Memory B cell (primary cell): ENCODE data around the gene INTS1.
A peak's percentile ranks its signal among the peaks of the same experiment; 100 is the strongest.
"Not testable (repeated sequence)": the region's sequence is repeated elsewhere in the genome, so short reads cannot be mapped to it uniquely, and the experiment has no call there.

Experiments
- ATAC-seq: fragments of 150-1000 bp; cut with Tn5 transposase; 2 replicates; pipeline ENCODE4 v1.10.0; 2021; ENCODE audit warnings: low read depth, mild to moderate bottlenecking, moderate library complexity
- DNase-seq, 2 donors: peaks; one replicate each; pipeline ENCODE4 v3.0.0; 2022; ENCODE audit warnings: low spot score in 2 of 2
- H3K27ac Mint-ChIP-seq: one replicate; pipeline ENCODE4 v1.8.0; 2022; ENCODE audit warnings: mild to moderate bottlenecking, moderate library complexity, mixed read lengths
- H3K27me3 Mint-ChIP-seq: one replicate; pipeline ENCODE4 v1.8.0; 2022; ENCODE audit warnings: mixed read lengths
- H3K36me3 Mint-ChIP-seq: one replicate; pipeline ENCODE4 v1.8.0; 2022; ENCODE audit warnings: mild to moderate bottlenecking, mixed read lengths
- H3K4me1 Mint-ChIP-seq: one replicate; pipeline ENCODE4 v1.8.0; 2022; ENCODE audit warnings: mixed read lengths
- H3K4me3 Mint-ChIP-seq: one replicate; pipeline ENCODE4 v1.8.0; 2022; ENCODE audit warnings: mild to moderate bottlenecking, moderate library complexity, mixed read lengths
- H3K9me3 Mint-ChIP-seq: one replicate; pipeline ENCODE4 v1.8.0; 2022; ENCODE audit warnings: mixed read lengths

Gene INTS1

DNA sequence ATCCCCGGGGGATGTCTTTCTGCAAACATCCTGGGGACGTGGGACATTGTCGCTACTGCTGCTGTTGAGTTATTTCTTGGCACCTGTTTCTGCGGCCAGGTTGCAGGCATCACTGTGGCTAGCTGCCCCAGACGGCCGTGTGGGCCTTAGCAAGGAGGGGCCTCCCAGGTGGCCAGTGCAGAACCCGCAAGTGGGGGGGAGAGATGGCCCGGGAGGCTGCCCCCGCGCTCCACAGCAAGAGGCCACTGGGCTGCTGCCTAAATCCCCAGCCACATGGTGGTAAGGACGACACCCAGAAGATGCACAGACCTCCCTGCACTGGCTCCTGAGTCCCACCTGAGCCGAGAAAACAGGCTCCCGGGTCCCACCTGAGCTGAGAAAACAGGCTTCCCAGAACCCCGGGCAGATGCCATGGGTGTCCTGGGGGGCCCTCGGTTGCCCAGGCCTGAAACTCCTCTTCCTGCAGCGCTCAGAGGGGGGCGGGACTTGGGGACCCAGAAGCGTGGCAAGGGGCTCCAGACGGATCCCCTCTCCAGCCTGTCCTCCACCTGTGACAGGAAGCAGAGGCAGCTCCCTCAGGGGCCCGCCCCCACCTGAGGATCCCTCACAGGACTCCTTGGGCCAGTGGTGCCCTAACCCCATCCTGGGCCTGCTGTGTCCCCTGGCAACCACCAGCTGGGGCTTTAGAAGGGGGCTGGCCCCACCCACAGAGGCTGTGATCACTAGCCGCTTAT is 25.4 kb upstream of the INTS1 start:
- peaks cover 20% of the 10 kb centered on the region for H3K4me1 Mint-ChIP-seq
- H3K36me3 Mint-ChIP-seq, result peaks cover 1% of the 10 kb centered on the region
- no peak overlapping the region for H3K27ac Mint-ChIP-seq
- H3K9me3 Mint-ChIP-seq, result no peaks in the 10 kb centered on the region
- H3K4me3 Mint-ChIP-seq, result peak overlapping the region; percentile 70
- peaks cover 9% of the 10 kb centered on the region for H3K27me3 Mint-ChIP-seq
- ATAC-seq, result no peak
- no peak for DNase-seq

- Mint-ChIP-seq H3K27ac (no peak overlapping the region), H3K27me3 (peaks cover 10% of the 10 kb centered on the region), H3K9me3 (no peaks in the 10 kb centered on the region), H3K4me1 (peaks cover 3% of the 10 kb centered on the region), H3K4me3 (no peak overlapping the region), H3K36me3 (no peaks in the 10 kb centered on the region)
- ATAC-seq, result no peak
- no peak for DNase-seq
These were observed 22.1 kb upstream of the INTS1 start for GRCh38 chr7:1526271-1526754.

GRCh38 chr7:1525409-1525808 is 21.2 kb upstream of the INTS1 start:
- Mint-ChIP-seq H3K27me3 (peaks cover 10% of the 10 kb centered on the region), H3K27ac (no peak overlapping the region), H3K9me3 (no peaks in the 10 kb centered on the region), H3K4me1 (peaks cover 3% of the 10 kb centered on the region), H3K4me3 (no peak overlapping the region), H3K36me3 (no peaks in the 10 kb centered on the region)
- no peak for ATAC-seq
- no peak for DNase-seq

DNA sequence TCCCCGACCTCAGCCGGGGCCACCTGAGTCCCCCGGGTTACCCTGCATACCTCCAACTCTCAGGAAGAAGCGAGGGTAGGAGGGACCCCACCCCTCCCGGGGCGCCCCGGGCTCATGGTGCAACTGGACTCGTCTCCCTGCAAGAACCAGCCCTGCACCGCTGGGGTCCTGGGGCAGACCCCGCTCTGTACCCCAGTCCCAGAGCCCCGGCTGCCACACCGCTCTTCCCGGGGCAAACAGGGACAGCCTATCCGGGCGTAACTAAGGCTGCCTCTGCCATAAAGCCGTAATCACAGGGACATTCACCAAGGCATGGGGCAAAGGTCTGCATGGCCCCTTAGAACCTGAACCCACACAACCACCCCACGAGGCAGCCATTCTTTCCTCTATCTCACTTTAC is 19.7 kb upstream of the INTS1 start:
- DNase-seq (no peak), ATAC-seq (no peak)
- Mint-ChIP-seq H3K4me3 (no peak overlapping the region), H3K27me3 (peaks cover 10% of the 10 kb centered on the region), H3K36me3 (peaks cover 6% of the 10 kb centered on the region), H3K27ac (no peak overlapping the region), H3K9me3 (peaks cover 4% of the 10 kb centered on the region), H3K4me1 (peaks cover 3% of the 10 kb centered on the region)

- H3K4me1 Mint-ChIP-seq, result peaks cover 3% of the 10 kb centered on the region
- peaks cover 10% of the 10 kb centered on the region for H3K27me3 Mint-ChIP-seq
- peaks cover 4% of the 10 kb centered on the region for H3K9me3 Mint-ChIP-seq
- peaks cover 6% of the 10 kb centered on the region for H3K36me3 Mint-ChIP-seq
- no peak overlapping the region for H3K27ac Mint-ChIP-seq
- ATAC-seq (no peak), DNase-seq (no peak)
- H3K4me3 Mint-ChIP-seq, result no peak overlapping the region
These were observed 19.0 kb upstream of the INTS1 start for GRCh38 chr7:1523208-1523607.

GRCh38 chr7:1521456-1521855 is 17.3 kb upstream of the INTS1 start:
- peaks cover 7% of the 10 kb centered on the region for H3K27me3 Mint-ChIP-seq
- DNase-seq (no peak), ATAC-seq (peak; percentile 78)
- no peak overlapping the region for H3K27ac Mint-ChIP-seq
- H3K9me3 Mint-ChIP-seq, result peaks cover 4% of the 10 kb centered on the region
- no peak overlapping the region for H3K4me3 Mint-ChIP-seq
- peaks cover 6% of the 10 kb centered on the region for H3K36me3 Mint-ChIP-seq
- H3K4me1 Mint-ChIP-seq, result peaks cover 3% of the 10 kb centered on the region

- DNase-seq (no peak), ATAC-seq (no peak)
- H3K4me3 Mint-ChIP-seq, result no peak overlapping the region
- H3K4me1 Mint-ChIP-seq, result peaks cover 3% of the 10 kb centered on the region
- H3K27me3 Mint-ChIP-seq, result peaks cover 5% of the 10 kb centered on the region
- H3K27ac Mint-ChIP-seq, result no peak overlapping the region
- peaks cover 6% of the 10 kb centered on the region for H3K36me3 Mint-ChIP-seq
- H3K9me3 Mint-ChIP-seq, result peaks cover 4% of the 10 kb centered on the region
These were observed 16.5 kb upstream of the INTS1 start for GRCh38 chr7:1520539-1521234.

GRCh38 chr7:1519322-1519922 is 15.2 kb upstream of the INTS1 start:
- H3K4me3 Mint-ChIP-seq, H3K4me1 Mint-ChIP-seq, H3K27me3 Mint-ChIP-seq, H3K9me3 Mint-ChIP-seq, H3K27ac Mint-ChIP-seq, ATAC-seq, DNase-seq, H3K36me3 Mint-ChIP-seq: not testable (repeated sequence)

GRCh38 chr7:1516586-1517251 is 12.5 kb upstream of the INTS1 start:
- peaks cover 7% of the 10 kb centered on the region for H3K4me1 Mint-ChIP-seq
- no peak overlapping the region for H3K4me3 Mint-ChIP-seq
- ATAC-seq (no peak), DNase-seq (no peak)
- H3K36me3 Mint-ChIP-seq, result peaks cover 6% of the 10 kb centered on the region
- no peak overlapping the region for H3K27ac Mint-ChIP-seq
- H3K9me3 Mint-ChIP-seq, result peaks cover 4% of the 10 kb centered on the region
- peaks cover under 1% of the 10 kb centered on the region for H3K27me3 Mint-ChIP-seq

DNA sequence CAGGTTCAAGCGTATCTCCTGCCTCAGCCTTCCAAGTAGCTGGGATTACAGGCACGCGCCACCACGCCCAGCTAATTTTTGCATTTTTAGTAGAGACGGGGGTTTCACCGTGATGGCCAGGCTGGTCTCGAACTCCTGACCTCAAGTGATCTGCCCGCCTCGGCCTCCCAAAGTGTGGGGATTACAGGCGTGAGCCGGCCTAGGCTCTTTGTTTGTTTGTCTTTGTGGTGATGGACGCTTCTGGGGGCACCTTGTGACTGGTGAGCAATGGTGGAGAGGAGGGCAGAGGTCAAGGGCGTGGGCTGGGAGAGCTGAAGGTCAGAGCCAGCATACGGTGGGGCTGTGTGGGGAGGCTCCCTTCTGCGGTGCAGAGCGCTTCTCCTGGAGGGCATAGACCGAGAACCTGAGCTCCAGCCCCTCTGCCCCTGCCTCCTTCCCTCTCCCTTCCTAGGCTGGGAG is 11.3 kb upstream of the INTS1 start:
- Mint-ChIP-seq H3K4me3 (peak overlapping the region; percentile 28), H3K4me1 (peaks cover 13% of the 10 kb centered on the region)
- ATAC-seq, H3K27me3 Mint-ChIP-seq, H3K27ac Mint-ChIP-seq, DNase-seq, H3K36me3 Mint-ChIP-seq, H3K9me3 Mint-ChIP-seq: not testable (repeated sequence)

DNA sequence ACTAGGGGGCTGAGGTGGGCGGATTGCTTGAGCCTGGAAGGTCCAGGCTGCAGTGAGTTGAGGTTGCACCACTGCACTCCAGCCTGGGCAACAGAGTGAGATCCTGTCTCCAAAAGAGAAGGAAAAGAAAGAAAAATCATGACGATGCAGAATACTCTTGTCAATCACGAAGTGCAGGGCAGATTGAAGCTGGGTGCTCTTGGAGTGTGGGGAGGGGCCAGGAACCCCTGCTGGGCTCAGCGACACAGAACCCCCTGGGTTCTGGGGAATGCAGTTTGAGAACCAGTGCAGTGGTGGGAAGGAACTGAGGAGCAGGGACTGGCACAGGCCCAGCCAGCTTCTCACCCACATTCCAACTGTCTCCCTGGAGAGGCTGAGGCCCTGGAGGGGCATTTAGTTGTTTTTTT is 10.8 kb upstream of the INTS1 start:
- no peaks in the 10 kb centered on the region for H3K27me3 Mint-ChIP-seq
- no peak for DNase-seq
- H3K27ac Mint-ChIP-seq, result no peak overlapping the region
- no peak overlapping the region for H3K4me3 Mint-ChIP-seq
- H3K36me3 Mint-ChIP-seq, result peaks cover 6% of the 10 kb centered on the region
- peaks cover 4% of the 10 kb centered on the region for H3K9me3 Mint-ChIP-seq
- peaks cover 13% of the 10 kb centered on the region for H3K4me1 Mint-ChIP-seq
- no peak for ATAC-seq

GRCh38 chr7:1514407-1514806 is 10.2 kb upstream of the INTS1 start:
- Mint-ChIP-seq H3K27me3 (no peaks in the 10 kb centered on the region), H3K27ac (no peak overlapping the region), H3K9me3 (peaks cover 4% of the 10 kb centered on the region), H3K4me1 (peaks cover 13% of the 10 kb centered on the region), H3K4me3 (no peak overlapping the region), H3K36me3 (peaks cover 6% of the 10 kb centered on the region)
- ATAC-seq (no peak), DNase-seq (no peak)

GRCh38 chr7:1513657-1514095 is 9.5 kb upstream of the INTS1 start:
- H3K4me3 Mint-ChIP-seq, result no peak overlapping the region
- H3K4me1 Mint-ChIP-seq, result peaks cover 13% of the 10 kb centered on the region
- H3K36me3 Mint-ChIP-seq, result no peaks in the 10 kb centered on the region
- no peak for ATAC-seq
- H3K9me3 Mint-ChIP-seq, result no peaks in the 10 kb centered on the region
- no peak for DNase-seq
- no peaks in the 10 kb centered on the region for H3K27me3 Mint-ChIP-seq
- no peak overlapping the region for H3K27ac Mint-ChIP-seq
